HEK293T (cell line): Measurements from ENCODE around the gene KRTAP12-4.

ENCODE experiments used
- FOXM1 ChIP-seq: fragments of 450-650 bp; IDR thresholded peaks from 2 replicates; pipeline ENCODE4 v1.6.1; 2017; ENCODE audit warnings: mild to moderate bottlenecking, borderline replicate concordance
- SUZ12 ChIP-seq: fragments of 450-650 bp; IDR thresholded peaks from 2 replicates; pipeline ENCODE4 v1.6.1; 2016; ENCODE audit warnings: mild to moderate bottlenecking

DNA sequence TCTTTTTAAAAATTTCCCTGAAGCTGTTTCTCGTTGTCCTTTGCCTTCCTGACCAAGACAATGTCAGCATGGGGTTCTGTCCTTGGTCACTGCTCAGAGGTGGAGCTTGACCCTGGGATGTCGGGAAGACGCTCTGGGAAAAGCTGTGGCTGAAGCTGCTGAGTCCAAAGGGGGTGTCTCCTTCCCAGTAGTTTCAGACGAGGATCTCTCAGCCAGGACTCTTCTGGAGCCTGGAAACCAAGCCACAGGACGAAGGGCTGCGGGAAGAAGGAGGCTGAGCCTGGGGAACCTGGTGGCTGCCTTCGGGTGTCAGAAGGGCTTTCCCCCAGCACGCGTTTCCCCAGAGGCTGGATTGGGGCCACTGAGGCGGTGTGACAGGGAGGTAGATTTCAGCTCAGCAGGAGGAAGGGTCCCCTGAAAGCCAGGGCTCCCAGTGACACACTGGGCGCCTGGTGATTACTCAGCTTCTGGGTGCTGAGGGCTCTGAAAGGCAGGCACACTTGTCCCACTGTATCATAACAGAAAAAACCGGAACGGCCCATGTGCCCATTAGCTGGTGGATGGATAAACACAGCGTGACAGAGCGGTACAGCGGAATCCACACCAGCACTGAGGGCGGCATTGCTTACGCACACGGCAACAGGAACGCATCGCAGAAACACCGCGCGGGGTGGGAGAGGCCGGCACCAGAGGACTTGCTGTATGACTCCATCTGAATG, 32.5 kb upstream of the KRTAP12-4 start:
- TF ChIP-seq SUZ12 (no peak), FOXM1 (no peak)
